IPS-15b (cell line): ENCODE data around the gene WDR83.
"Not testable (repeated sequence)": the region's sequence is repeated elsewhere in the genome, so short reads cannot be mapped to it uniquely, and the experiment has no call there.

Source experiments
- H3K27me3 ChIP-seq: one replicate; pipeline ENCODE4 v1.6.1; 2013; ENCODE audit warnings: low read length; ENCODE audit not compliant: control insufficient read depth, insufficient read depth
- H3K36me3 ChIP-seq: one replicate; pipeline ENCODE4 v1.6.1; 2013; ENCODE audit warnings: low read length; ENCODE audit not compliant: control insufficient read depth, insufficient read depth
- H3K4me1 ChIP-seq: one replicate; pipeline ENCODE4 v1.6.1; 2013; ENCODE audit warnings: mild to moderate bottlenecking, low read length; ENCODE audit not compliant: control insufficient read depth, insufficient read depth
- H3K4me3 ChIP-seq: one replicate; pipeline ENCODE4 v1.5.1; 2013; ENCODE audit warnings: low read depth, low read length
- H3K9ac ChIP-seq: one replicate; pipeline ENCODE4 v1.6.1; 2013; ENCODE audit warnings: low read depth, mild to moderate bottlenecking, low read length
- H3K9me3 ChIP-seq: one replicate; pipeline ENCODE4 v1.6.1; 2013; ENCODE audit warnings: mild to moderate bottlenecking, low read length; ENCODE audit not compliant: control insufficient read depth, insufficient read depth

Gene WDR83

DNA sequence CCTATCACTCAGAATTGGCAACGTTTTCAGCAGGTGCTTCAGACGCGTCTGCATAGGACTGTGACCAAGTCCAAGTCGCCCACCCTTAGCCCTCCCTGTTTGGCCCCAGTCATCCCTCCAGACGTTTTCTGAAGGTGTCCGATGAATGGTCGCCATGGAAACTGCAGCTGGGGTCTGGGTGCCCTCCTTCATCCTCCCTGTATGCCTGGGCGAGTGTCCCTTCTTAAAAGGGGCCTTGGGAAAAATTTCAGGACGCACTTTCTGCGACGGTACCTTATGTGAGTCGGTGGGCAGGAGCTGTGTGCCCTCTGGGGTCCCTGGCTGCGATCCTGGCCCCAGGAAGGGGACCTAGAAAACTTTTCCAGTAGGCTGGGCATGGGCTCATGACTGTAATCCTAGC is 25.2 kb upstream of the WDR83 start:
- Histone ChIP-seq H3K9ac (no peak overlapping the region), H3K4me1 (no peaks in the 10 kb centered on the region), H3K4me3 (no peak overlapping the region), H3K27me3 (no peaks in the 10 kb centered on the region), H3K36me3 (peaks cover 5% of the 10 kb centered on the region), H3K9me3 (no peaks in the 10 kb centered on the region)

DNA sequence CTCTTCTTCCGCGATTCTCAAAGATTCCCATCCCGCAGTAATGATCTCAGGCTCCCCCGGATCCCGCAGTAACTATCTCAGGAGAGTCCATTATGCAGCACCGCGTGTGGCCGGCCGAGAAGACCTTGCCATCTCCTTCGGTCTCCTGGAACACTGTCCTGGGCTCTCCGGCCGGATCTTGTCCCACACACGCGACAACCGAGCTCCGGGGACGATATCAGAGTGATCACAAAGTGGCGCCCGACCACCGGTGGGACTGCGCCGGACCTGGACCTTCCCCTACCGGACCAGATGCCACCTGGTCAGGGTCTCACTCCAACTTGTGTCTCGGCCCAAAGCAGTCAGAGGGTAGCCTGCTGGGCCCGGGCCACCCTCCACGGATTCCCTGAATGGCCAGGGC is 24.1 kb upstream of the WDR83 start:
- H3K4me3 ChIP-seq: no peak overlapping the region
- no peaks in the 10 kb centered on the region for H3K4me1 ChIP-seq
- H3K9me3 ChIP-seq: no peaks in the 10 kb centered on the region
- H3K9ac ChIP-seq: no peak overlapping the region
- no peaks in the 10 kb centered on the region for H3K27me3 ChIP-seq
- peaks cover 5% of the 10 kb centered on the region for H3K36me3 ChIP-seq

GRCh38 chr19:12643716-12644115 is 22.9 kb upstream of the WDR83 start:
- not testable (repeated sequence) for H3K36me3 ChIP-seq, H3K4me3 ChIP-seq, H3K9ac ChIP-seq, H3K9me3 ChIP-seq, H3K27me3 ChIP-seq, H3K4me1 ChIP-seq

- no peaks in the 10 kb centered on the region for H3K9me3 ChIP-seq
- H3K27me3 ChIP-seq: no peaks in the 10 kb centered on the region
- peaks cover 5% of the 10 kb centered on the region for H3K36me3 ChIP-seq
- no peaks in the 10 kb centered on the region for H3K4me1 ChIP-seq
- no peak overlapping the region for H3K4me3 ChIP-seq
- no peak overlapping the region for H3K9ac ChIP-seq
These were observed 20.1 kb upstream of the WDR83 start for GRCh38 chr19:12646551-12646950.

- H3K27me3 ChIP-seq: no peaks in the 10 kb centered on the region
- H3K9me3 ChIP-seq: no peaks in the 10 kb centered on the region
- H3K36me3 ChIP-seq: peaks cover 5% of the 10 kb centered on the region
- no peak overlapping the region for H3K9ac ChIP-seq
- H3K4me3 ChIP-seq: no peak overlapping the region
- no peaks in the 10 kb centered on the region for H3K4me1 ChIP-seq
These were observed 19.6 kb upstream of the WDR83 start for GRCh38 chr19:12647047-12647446.

- peaks cover 5% of the 10 kb centered on the region for H3K36me3 ChIP-seq
- no peak overlapping the region for H3K9ac ChIP-seq
- no peaks in the 10 kb centered on the region for H3K4me1 ChIP-seq
- peak overlapping the region; percentile 37 for H3K4me3 ChIP-seq
- H3K27me3 ChIP-seq: no peaks in the 10 kb centered on the region
- H3K9me3 ChIP-seq: no peaks in the 10 kb centered on the region
These were observed 19.0 kb upstream of the WDR83 start for GRCh38 chr19:12647490-12648071.

DNA sequence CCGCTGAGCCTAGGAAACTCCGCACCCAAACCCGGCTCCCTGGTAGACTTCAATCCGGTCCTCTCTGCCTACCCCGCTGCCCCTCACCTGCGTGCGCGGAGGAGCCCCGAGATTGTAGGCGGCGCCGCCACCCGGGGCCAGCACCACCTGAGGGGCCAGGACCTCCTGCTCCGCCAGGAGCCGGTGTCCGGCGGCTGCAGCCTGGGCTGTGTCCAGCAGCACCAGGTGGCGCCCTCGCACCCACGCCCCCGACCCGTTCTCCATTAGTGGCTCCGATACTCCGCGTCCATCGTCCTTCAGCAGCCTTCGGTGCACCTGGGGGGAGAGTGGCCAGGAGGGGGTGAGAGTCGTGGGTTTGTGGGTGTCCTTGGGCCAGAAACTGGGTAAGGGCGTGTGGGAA is 18.5 kb upstream of the WDR83 start:
- Histone ChIP-seq H3K4me3 (peak overlapping the region; percentile 37), H3K9me3 (no peaks in the 10 kb centered on the region), H3K36me3 (peaks cover 5% of the 10 kb centered on the region), H3K4me1 (no peaks in the 10 kb centered on the region), H3K27me3 (no peaks in the 10 kb centered on the region), H3K9ac (no peak overlapping the region)

- no peak overlapping the region for H3K9ac ChIP-seq
- no peak overlapping the region for H3K4me3 ChIP-seq
- no peaks in the 10 kb centered on the region for H3K27me3 ChIP-seq
- no peaks in the 10 kb centered on the region for H3K4me1 ChIP-seq
- no peaks in the 10 kb centered on the region for H3K9me3 ChIP-seq
- peaks cover 2% of the 10 kb centered on the region for H3K36me3 ChIP-seq
These were observed 16.7 kb upstream of the WDR83 start for GRCh38 chr19:12649941-12650340.

GRCh38 chr19:12652219-12652618 is 14.4 kb upstream of the WDR83 start:
- Histone ChIP-seq H3K9me3 (no peaks in the 10 kb centered on the region), H3K4me1 (no peaks in the 10 kb centered on the region), H3K27me3 (no peaks in the 10 kb centered on the region), H3K4me3 (no peak overlapping the region), H3K9ac (no peak overlapping the region), H3K36me3 (peaks cover 2% of the 10 kb centered on the region)

DNA sequence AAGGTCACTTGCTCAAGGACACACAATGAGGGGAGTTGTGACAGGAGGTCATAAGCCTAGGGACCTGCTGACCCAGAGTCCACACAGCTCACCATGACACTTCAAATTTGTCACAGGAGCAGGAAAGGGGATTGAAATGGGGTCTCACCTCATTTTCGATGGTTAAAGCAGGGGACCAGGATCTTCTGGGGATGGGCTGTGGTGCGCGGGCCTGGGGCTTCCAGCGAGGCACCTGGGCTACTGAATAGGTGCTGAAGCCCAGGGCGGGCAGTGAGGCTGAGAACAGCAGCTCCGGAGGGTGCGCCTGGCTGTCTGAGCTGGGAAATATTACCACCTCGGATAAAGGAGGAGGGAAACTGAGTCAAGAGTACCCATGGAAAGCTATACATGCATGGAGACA is 11.1 kb upstream of the WDR83 start:
- peaks cover 9% of the 10 kb centered on the region for H3K36me3 ChIP-seq

GRCh38 chr19:12656899-12657571 is 9.6 kb upstream of the WDR83 start:
- Histone ChIP-seq H3K9me3 (no peaks in the 10 kb centered on the region), H3K9ac (peak overlapping the region; percentile 4), H3K4me3 (peak overlapping the region; percentile 43), H3K4me1 (no peaks in the 10 kb centered on the region), H3K36me3 (peaks cover 17% of the 10 kb centered on the region), H3K27me3 (no peaks in the 10 kb centered on the region)

More for the DNA sequence above, 11.1 kb upstream of the WDR83 start:
- no peak overlapping the region for H3K4me3 ChIP-seq
- H3K4me1 ChIP-seq: no peaks in the 10 kb centered on the region
- no peaks in the 10 kb centered on the region for H3K27me3 ChIP-seq
- H3K9ac ChIP-seq: no peak overlapping the region
- no peaks in the 10 kb centered on the region for H3K9me3 ChIP-seq

DNA sequence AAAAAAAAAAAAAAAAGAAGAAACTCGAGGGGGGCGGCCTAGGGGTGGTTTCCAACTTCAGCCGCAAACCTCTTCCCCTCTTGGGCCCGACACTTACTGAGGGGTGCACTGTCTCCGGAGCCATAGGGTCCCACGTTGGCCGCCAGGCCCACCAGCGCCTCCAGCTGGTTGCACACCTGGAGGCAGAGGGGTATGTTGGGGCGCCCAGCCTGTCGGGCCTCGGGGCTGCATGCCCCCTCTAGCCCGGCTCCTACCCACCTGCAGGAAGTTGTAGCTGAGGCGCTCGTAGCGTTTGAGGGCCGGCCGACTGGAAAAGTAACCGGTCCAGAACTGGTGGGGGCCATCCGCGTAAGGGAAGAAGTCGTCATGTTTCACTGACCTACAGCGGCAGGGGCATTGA is 8.6 kb upstream of the WDR83 start:
- Histone ChIP-seq H3K9ac (no peak overlapping the region), H3K4me1 (no peaks in the 10 kb centered on the region), H3K36me3 (peaks cover 17% of the 10 kb centered on the region), H3K27me3 (no peaks in the 10 kb centered on the region), H3K4me3 (no peak overlapping the region), H3K9me3 (no peaks in the 10 kb centered on the region)
